H9 (cell line): ENCODE results near the gene JAKMIP1. TPM values are rescaled to one million over a fixed set of nuclear protein-coding genes. Genes with fewer than 3 reads are reported as not detected.

Experiments used
- DNase-seq: peaks from one replicate; pipeline ENCODE4 v3.0.0-alpha.2; 2017
- H2AFZ ChIP-seq: one replicate; pipeline ENCODE4 v1.6.1; 2013; ENCODE audit warnings: mild to moderate bottlenecking, low read length, control low read depth, moderate library complexity
- H2AK5ac ChIP-seq: 2 replicates; pipeline ENCODE4 v1.6.1; 2013; ENCODE audit warnings: low read length, control low read depth, mixed read lengths; ENCODE audit not compliant: insufficient read length
- H2BK120ac ChIP-seq: one replicate; pipeline ENCODE4 v1.6.1; 2013; ENCODE audit warnings: low read depth, mild to moderate bottlenecking, low read length, control low read depth, inconsistent platforms; ENCODE audit not compliant: poor library complexity, severe bottlenecking
- H2BK12ac ChIP-seq: 2 replicates; pipeline ENCODE4 v1.6.1; 2013; ENCODE audit warnings: low read length, control low read depth, mixed read lengths, low read depth; ENCODE audit not compliant: insufficient read length
- H2BK15ac ChIP-seq: 2 replicates; pipeline ENCODE4 v1.6.1; 2013; ENCODE audit warnings: low read depth, low read length, control low read depth
- H2BK20ac ChIP-seq: one replicate; pipeline ENCODE4 v1.6.1; 2013; ENCODE audit warnings: low read depth, mild to moderate bottlenecking, low read length, control low read depth, inconsistent platforms; ENCODE audit not compliant: poor library complexity, severe bottlenecking
- H2BK5ac ChIP-seq: 2 replicates; pipeline ENCODE4 v1.6.1; 2013; ENCODE audit warnings: low read length, control low read depth, mixed read lengths; ENCODE audit not compliant: insufficient read length
- H3K14ac ChIP-seq: 2 replicates; pipeline ENCODE4 v1.6.1; 2013; ENCODE audit warnings: low read length, control low read depth; ENCODE audit not compliant: insufficient read depth
- H3K18ac ChIP-seq: 2 replicates; pipeline ENCODE4 v1.6.1; 2013; ENCODE audit warnings: low read depth, mild to moderate bottlenecking, mixed read lengths, low read length, control low read depth; ENCODE audit not compliant: insufficient read length
- H3K23ac ChIP-seq: 2 replicates; pipeline ENCODE4 v1.6.1; 2013; ENCODE audit warnings: low read length, control low read depth, mixed read lengths, low read depth; ENCODE audit not compliant: insufficient read length
- H3K23me2 ChIP-seq: 2 replicates; pipeline ENCODE4 v1.6.1; 2013; ENCODE audit warnings: low read depth, mild to moderate bottlenecking, mixed read lengths, low read length, control low read depth; ENCODE audit not compliant: insufficient read length, poor library complexity, severe bottlenecking
- H3K27ac ChIP-seq: 2 replicates; pipeline ENCODE4 v1.5.1; 2013; ENCODE audit warnings: low read length, control low read depth, mixed read lengths, low read depth; ENCODE audit not compliant: insufficient read length
- H3K27me3 ChIP-seq: 2 replicates; pipeline ENCODE4 v1.6.1; 2013; ENCODE audit warnings: low read length, control low read depth, inconsistent platforms; ENCODE audit not compliant: insufficient read depth
- H3K4ac ChIP-seq: 2 replicates; pipeline ENCODE4 v1.6.1; 2013; ENCODE audit warnings: low read depth, mild to moderate bottlenecking, control low read depth, inconsistent platforms, low read length, moderate library complexity
- H3K4me1 ChIP-seq: 2 replicates; pipeline ENCODE4 v1.6.1; 2013; ENCODE audit warnings: low read length, control low read depth, inconsistent platforms; ENCODE audit not compliant: insufficient read depth
- H3K4me2 ChIP-seq: 2 replicates; pipeline ENCODE4 v1.6.1; 2013; ENCODE audit warnings: low read length, control low read depth, mixed read lengths; ENCODE audit not compliant: insufficient read length, insufficient read depth
- H3K56ac ChIP-seq: 2 replicates; pipeline ENCODE4 v1.6.1; 2013; ENCODE audit warnings: low read depth, mild to moderate bottlenecking, mixed read lengths, low read length, control low read depth; ENCODE audit not compliant: insufficient read length
- H3K79me1 ChIP-seq: 2 replicates; pipeline ENCODE4 v1.6.1; 2013; ENCODE audit warnings: low read depth, mild to moderate bottlenecking, moderate library complexity, low read length, control low read depth, inconsistent platforms; ENCODE audit not compliant: insufficient read depth, poor library complexity, severe bottlenecking
- H3K79me2 ChIP-seq: 2 replicates; pipeline ENCODE4 v1.6.1; 2013; ENCODE audit warnings: low read length, control low read depth, inconsistent platforms; ENCODE audit not compliant: insufficient read depth
- H3K9ac ChIP-seq: 2 replicates; pipeline ENCODE4 v1.6.1; 2013; ENCODE audit warnings: low read length, control low read depth, mixed read lengths; ENCODE audit not compliant: insufficient read length; ENCODE audit errors: extremely low read depth
- H3K9me3 ChIP-seq: one replicate; pipeline ENCODE4 v1.6.1; 2013; ENCODE audit warnings: low read depth, low read length, inconsistent platforms; ENCODE audit not compliant: control insufficient read depth
- H3T11ph ChIP-seq: one replicate; pipeline ENCODE4 v1.6.1; 2013; ENCODE audit warnings: mild to moderate bottlenecking, low read length, control low read depth, inconsistent platforms
- H4K20me1 ChIP-seq: one replicate; pipeline ENCODE4 v1.6.1; 2013; ENCODE audit not compliant: control insufficient read depth, insufficient read length, insufficient read depth
- H4K5ac ChIP-seq: 2 replicates; pipeline ENCODE4 v1.6.1; 2013; ENCODE audit warnings: low read depth, mild to moderate bottlenecking, mixed read lengths, low read length, control low read depth; ENCODE audit not compliant: insufficient read length
- H4K8ac ChIP-seq: replicated peaks from 2 replicates; pipeline ENCODE4 v1.6.1; 2013; ENCODE audit warnings: low read length, control low read depth, mixed read lengths, low read depth; ENCODE audit not compliant: insufficient read length
- H4K91ac ChIP-seq: 2 replicates; pipeline ENCODE4 v1.6.1; 2013; ENCODE audit warnings: low read depth, mild to moderate bottlenecking, moderate library complexity, mixed read lengths, low read length, control low read depth; ENCODE audit not compliant: insufficient read length
- H3K27ac Mint-ChIP-seq, 3 experiments: 2 replicates in 2 of 3; 3 replicates in 1 of 3; pipeline ENCODE4 v1.8.0; 2020 to 2021; ENCODE audit warnings: mixed read lengths in 3 of 3, mild to moderate bottlenecking in 1 of 3, moderate library complexity in 1 of 3
- H3K27me3 Mint-ChIP-seq: 2 replicates; pipeline ENCODE4 v1.8.0; 2021; ENCODE audit warnings: low read depth, mild to moderate bottlenecking, moderate library complexity, mixed read lengths
- H3K36me3 Mint-ChIP-seq, 3 experiments: 2 replicates in 2 of 3; 3 replicates in 1 of 3; pipeline ENCODE4 v1.8.0; 2020 to 2021; ENCODE audit warnings: low read depth in 3 of 3, mixed read lengths in 3 of 3; ENCODE audit not compliant: insufficient read depth in 1 of 3
- H3K4me1 Mint-ChIP-seq, 2 experiments: 2 replicates each; pipeline ENCODE4 v1.8.0; 2020; ENCODE audit warnings: mixed read lengths in 2 of 2
- H3K4me3 Mint-ChIP-seq, 2 experiments: 2 replicates in 1 of 2; 3 replicates in 1 of 2; pipeline ENCODE4 v1.8.0; 2020 to 2021; ENCODE audit warnings: mild to moderate bottlenecking in 2 of 2, mixed read lengths in 2 of 2, moderate library complexity in 1 of 2
- H3K9me3 Mint-ChIP-seq, 2 experiments: 2 replicates in 1 of 2; 3 replicates in 1 of 2; pipeline ENCODE4 v1.8.0; 2020; ENCODE audit warnings: mild to moderate bottlenecking in 2 of 2, mixed read lengths in 2 of 2, moderate library complexity in 1 of 2
- CTCF ChIP-seq: fragments of 200-600 bp; sonication (generic); conservative IDR thresholded peaks from 3 replicates; pipeline ENCODE4 v1.8.0; 2021; ENCODE audit warnings: antibody characterized with exemption, mild to moderate bottlenecking
- WGBS: extraction: QIAGEN DNeasy Blood & Tissue Kit; methylation state at CpG from one replicate; pipeline ENCODE4 v1.1.7; 2013; ENCODE audit warnings: missing lambda C conversion rate, low lambda C conversion rate, mixed read lengths; ENCODE audit not compliant: insufficient read length; ENCODE audit errors: extremely low coverage; 5-methylcytosine and 5-hydroxymethylcytosine counted together
- total RNA-seq: library from RNA; stranded (reverse); gene quantifications from 2 replicates; pipeline ENCODE4 v1.2.1, GENCODE V29; 2021

Gene JAKMIP1
- total RNA-seq, 1 experiment from 2014 or later, result 1.5 TPM

GRCh38 chr4:6107114-6107791, 93.1 kb downstream of the JAKMIP1 start:
- Histone ChIP-seq H3K79me1 (no peaks in the 10 kb centered on the region), H2BK15ac (no peak overlapping the region), H3K9me3 (no peaks in the 10 kb centered on the region), H3K4me1 (no peaks in the 10 kb centered on the region), H2AFZ (no peak overlapping the region), H4K91ac (no peak overlapping the region), H3K4me2 (no peak overlapping the region), H3K27me3 (no peaks in the 10 kb centered on the region), H3K9ac (no peak overlapping the region), H3K4ac (no peak overlapping the region), H4K20me1 (no peaks in the 10 kb centered on the region), H3K79me2 (no peaks in the 10 kb centered on the region), H3K23ac (no peak overlapping the region), H2BK20ac (no peak overlapping the region), H4K5ac (no peak overlapping the region), H3K14ac (no peak overlapping the region), H2BK12ac (no peak overlapping the region), H2BK120ac (no peak overlapping the region), H3K56ac (no peak overlapping the region), H3K18ac (no peak overlapping the region), H4K8ac (no peak overlapping the region), H3K23me2 (no peaks in the 10 kb centered on the region), H2BK5ac (no peak overlapping the region), H2AK5ac (no peak overlapping the region), H3K27ac (no peak overlapping the region), H3T11ph (no peak overlapping the region)
- Mint-ChIP-seq H3K27ac (0 out of 7 replicates have a peak overlapping the region, but pooled peaks of 1 of the 3 experiments have one; percentile 62), H3K4me1 (peaks cover 28 to 35% of the 10 kb centered on the region in 2 experiments), H3K36me3 (peaks cover 0 to 3% (median 0%) of the 10 kb centered on the region in 3 experiments; a peak in 3 of 7 replicates), H3K9me3 (no peaks in the 10 kb centered on the region), H3K27me3 (peaks cover 16% of the 10 kb centered on the region), H3K4me3 (no peak overlapping the region)
- no peak for TF ChIP-seq CTCF
- no peak for DNase-seq
- no CpG with 5 or more reads among the region's 14 CpGs for WGBS
